K562 (cell line): ENCODE results near the gene DHCR24. TPM values are rescaled to one million over a fixed set of nuclear protein-coding genes. Genes with fewer than 3 reads are reported as not detected.

Experiments used
- ATAC-seq: fragments of 200-7000 bp; cut with Tn5 transposase; 3 replicates; pipeline ENCODE4 v1.9.1; 2020; ENCODE audit warnings: moderate library complexity
- BruUV-seq: library from RNA; stranded (reverse); fragments of 400-500 nt; replicated peaks from 2 replicates; lab custom pipeline; 2021; lab: Mats Ljungman, UMichigan
- CTCF ChIA-PET: fragments of 300-600 bp; formaldehyde crosslinking; extraction: SDS; loops from one replicate; lab custom pipeline; 2021; ENCODE audit warnings: low intra/inter-chr PET ratio; lab: Yijun Ruan, JAX
- POLR2A ChIA-PET: fragments of 300-600, 350-650 bp; sonication (Branson Sonifier 250); formaldehyde crosslinking; extraction: SDS; loops from one replicate; lab custom pipeline; 2021; ENCODE audit warnings: antibody characterized with exemption, inconsistent platforms; lab: Yijun Ruan, JAX
- DNase-seq, 4 experiments: peaks; one replicate each; pipeline versions ENCODE4 v3.0.0 to v3.0.0-alpha.2; 2011 to 2018; ENCODE audit warnings: low spot score in 3 of 4, mixed read lengths in 3 of 4; ENCODE audit errors: extremely low read depth in 1 of 4
- FAIRE-seq: peaks from 2 replicates; lab custom pipeline; 2011; peaks lifted over from hg19 to GRCh38; lab: Jason Lieb, UNC
- H2AFZ ChIP-seq: 2 replicates; pipeline ENCODE4 v1.6.0; 2011; ENCODE audit warnings: low read depth, low read length, control low read depth, inconsistent platforms
- H3K27ac ChIP-seq: fragments of 200-600 bp; 3 replicates; pipeline ENCODE4 v1.8.0; 2011; ENCODE audit warnings: low read depth, mild to moderate bottlenecking, control low read depth, inconsistent platforms, low read length, moderate library complexity, mixed read lengths; ENCODE audit errors: extremely low read depth
- H3K27me3 ChIP-seq, 2 experiments: fragments of 300-600 bp in 1 of 2; 2 replicates in 1 of 2; 3 replicates in 1 of 2; pipeline versions ENCODE4 v1.6.0 to v1.8.0; 2011; ENCODE audit warnings: inconsistent platforms in 2 of 2, low read length in 2 of 2, mild to moderate bottlenecking in 1 of 2, mixed read lengths in 1 of 2, moderate library complexity in 1 of 2; ENCODE audit not compliant: control insufficient read depth in 2 of 2, insufficient read depth in 2 of 2
- H3K36me3 ChIP-seq: fragments of 300-600 bp; 3 replicates; pipeline ENCODE4 v1.8.0; 2011; ENCODE audit warnings: mild to moderate bottlenecking, low read length, inconsistent platforms; ENCODE audit not compliant: control insufficient read depth, insufficient read depth
- H3K4me1 ChIP-seq, 2 experiments: fragments of 200-600 bp in 1 of 2; replicated peaks in 1 of 2; 2 replicates in 1 of 2; 3 replicates in 1 of 2; pipeline versions ENCODE4 v1.5.1 to v1.8.0; 2011; ENCODE audit warnings: inconsistent platforms in 2 of 2, low read length in 2 of 2, mild to moderate bottlenecking in 1 of 2, mixed read lengths in 1 of 2, moderate library complexity in 1 of 2; ENCODE audit not compliant: control insufficient read depth in 2 of 2, insufficient read depth in 2 of 2
- H3K4me2 ChIP-seq: 2 replicates; pipeline ENCODE4 v1.6.1; 2011; ENCODE audit warnings: low read length, control low read depth, inconsistent platforms, mixed read lengths; ENCODE audit not compliant: insufficient read depth
- H3K4me3 ChIP-seq: fragments of 200-600 bp; sonication (generic), shearing (Covaris generic); 2 replicates; pipeline ENCODE4 v1.5.1; 2016; ENCODE audit warnings: control low read depth, inconsistent platforms
- H3K79me2 ChIP-seq: fragments of 200-600 bp; 3 replicates; pipeline ENCODE4 v1.8.0; 2011; ENCODE audit warnings: low read length, inconsistent platforms; ENCODE audit not compliant: control insufficient read depth, insufficient read depth
- H3K9ac ChIP-seq, 2 experiments: 2 replicates each; pipeline versions ENCODE4 v1.6.0 to v1.6.1; 2011; ENCODE audit warnings: low read depth in 2 of 2, low read length in 2 of 2, control low read depth in 1 of 2, inconsistent platforms in 1 of 2, mild to moderate bottlenecking in 1 of 2, mixed read lengths in 1 of 2; ENCODE audit not compliant: insufficient read depth in 1 of 2
- H3K9me1 ChIP-seq: one replicate; pipeline ENCODE4 v1.6.0; 2011; ENCODE audit warnings: inconsistent platforms, mild to moderate bottlenecking, low read length, moderate library complexity; ENCODE audit not compliant: control insufficient read depth, insufficient read depth
- H3K9me3 ChIP-seq: replicated peaks from 2 replicates; pipeline ENCODE4 v1.5.1; 2011; ENCODE audit warnings: low read depth, low read length, inconsistent platforms; ENCODE audit not compliant: control insufficient read depth, insufficient read depth
- H4K20me1 ChIP-seq: replicated peaks from 2 replicates; pipeline ENCODE4 v1.6.1; 2011; ENCODE audit warnings: low read length, inconsistent platforms, mixed read lengths; ENCODE audit not compliant: control insufficient read depth, insufficient read depth
- CREBBP ChIP-seq: IDR thresholded peaks from one replicate; pipeline ENCODE4 v1.6.1; 2012; ENCODE audit warnings: low read depth, mild to moderate bottlenecking, control low read depth, inconsistent platforms, low read length
- CSDE1 ChIP-seq, 2 experiments: fragments of 450-650 bp; IDR thresholded peaks; 2 replicates each; pipeline ENCODE4 v1.6.1; 2016; ENCODE audit warnings: mild to moderate bottlenecking in 1 of 2
- DPF2 ChIP-seq: fragments of 450-650 bp; IDR thresholded peaks from 2 replicates; pipeline ENCODE4 v1.6.1; 2016
- EGR1 ChIP-seq: fragments of 450-650 bp; conservative IDR thresholded peaks from 2 replicates; pipeline ENCODE4 v1.6.1; 2017; ENCODE audit warnings: mild to moderate bottlenecking
- KHSRP ChIP-seq: fragments of 450-650 bp; IDR thresholded peaks from 2 replicates; pipeline ENCODE4 v1.6.1; 2017
- MEIS2 ChIP-seq: fragments of 450-650 bp; IDR thresholded peaks from 2 replicates; pipeline ENCODE4 v1.6.1; 2014; ENCODE audit warnings: mild to moderate bottlenecking; ENCODE audit not compliant: partially characterized antibody
- NFIC ChIP-seq: fragments of 450-650 bp; IDR thresholded peaks from 2 replicates; pipeline ENCODE4 v1.6.1; 2017; ENCODE audit warnings: mild to moderate bottlenecking, inconsistent platforms
- PHF8 ChIP-seq: fragments of 200-600 bp; sonication (generic); IDR thresholded peaks from 2 replicates; pipeline ENCODE4 v1.6.1; 2012; ENCODE audit warnings: mixed run types, mild to moderate bottlenecking, inconsistent platforms, low read length, moderate library complexity, borderline replicate concordance
- POLR2G ChIP-seq: fragments of 200-400 bp; formaldehyde crosslinking; IDR thresholded peaks from 2 replicates; pipeline ENCODE4 v1.6.1; 2017; ENCODE audit warnings: low read depth, mild to moderate bottlenecking, antibody characterized with exemption, low read length, moderate library complexity
- POLR3G ChIP-seq: IDR thresholded peaks from 2 replicates; pipeline ENCODE4 v1.6.1; 2011; ENCODE audit not compliant: insufficient read length, insufficient replicate concordance; ENCODE audit errors: extremely low read depth
- RAD51 ChIP-seq: fragments of 450-650 bp; IDR thresholded peaks from 2 replicates; pipeline ENCODE4 v1.7.1; 2016; ENCODE audit warnings: low read depth, mild to moderate bottlenecking, borderline replicate concordance
- RFX1 ChIP-seq: fragments of 450-650 bp; IDR thresholded peaks from 2 replicates; pipeline ENCODE4 v1.6.1; 2016; ENCODE audit warnings: mild to moderate bottlenecking, moderate library complexity
- SAFB2 ChIP-seq: fragments of 200-400 bp; formaldehyde crosslinking; IDR thresholded peaks from 2 replicates; pipeline ENCODE4 v1.6.1; 2018; ENCODE audit warnings: borderline replicate concordance, low read length, low read depth, moderate library complexity; ENCODE audit not compliant: severe bottlenecking
- SMAD2 ChIP-seq: fragments of 150-350 bp; IDR thresholded peaks from 2 replicates; pipeline ENCODE4 v1.6.1; 2014; ENCODE audit warnings: low read depth, mild to moderate bottlenecking, low read length
- ZEB2 ChIP-seq: fragments of 450-650 bp; IDR thresholded peaks from 2 replicates; pipeline ENCODE4 v1.6.1; 2016
- ZKSCAN1 ChIP-seq: fragments of 150-350 bp; IDR thresholded peaks from 2 replicates; pipeline ENCODE4 v1.6.1; 2016; ENCODE audit warnings: low read depth, low read length
- ZNF217 ChIP-seq: sonication (generic); formaldehyde crosslinking; IDR thresholded peaks from 2 replicates; pipeline ENCODE4 v1.8.0; 2022; ENCODE audit warnings: mild to moderate bottlenecking, missing genetic modification reagents
- WGBS: fragments of 100-300 bp; shearing (Covaris generic); methylation state at CpG from one replicate; pipeline ENCODE4 v1.1.6; 2016; ENCODE audit warnings: low coverage, mixed read lengths; ENCODE audit not compliant: insufficient coverage; ENCODE audit errors: missing lambda C conversion rate; 5-methylcytosine and 5-hydroxymethylcytosine counted together
- in situ Hi-C: fragments of 300-500 bp; cut with MboI; formaldehyde crosslinking; loops from 4 replicates; pipeline ENCODE4 v1.15.0; 2018; ENCODE audit warnings: inconsistent platforms, mixed read lengths
- intact Hi-C: fragments of 100-400 bp; cut with micrococcal nuclease; formaldehyde crosslinking; loops from 2 replicates; pipeline ENCODE4 v1.14.2; 2022
- polyA plus RNA-seq, 8 experiments: library from polyadenylated mRNA; depleted of rRNA in 4 of 8; stranded (reverse) in 5 of 8; unstranded in 3 of 8; fragments of >200 nt; fragmentation: Nextera tagmentation in 2 of 8; fragmentation: Illumina TruSeq in 1 of 8; extraction: Ambion mirVana in 2 of 8; extraction: Trizol in 1 of 8; gene quantifications; 2 replicates each; pipeline versions ENCODE4 v1.2.1 to v1.2.3, GENCODE V29; 2011 to 2014; ENCODE audit warnings: inconsistent platforms in 1 of 8, missing spikeins in 1 of 8
- total RNA-seq, 7 experiments: library from RNA; depleted of rRNA in 6 of 7; stranded (reverse); fragments of >200 nt in 6 of 7; fragmentation: Illumina TruSeq in 2 of 7; extraction: Trizol in 2 of 7; gene quantifications; 2 replicates each; pipeline versions ENCODE4 v1.2.1 to v1.2.3, GENCODE V29; 2011 to 2021; ENCODE audit warnings: low replicate concordance in 1 of 7
- TF ChIP-seq, protein P1 (sequence below): IDR thresholded peaks from 3 replicates; pipeline ENCODE4 v1.6.1; 2011; ENCODE audit warnings: borderline replicate concordance, mild to moderate bottlenecking, moderate library complexity; ENCODE audit not compliant: insufficient read length; ENCODE audit errors: extremely low read depth
- TF ChIP-seq, protein P2 (sequence below): fragments of 250-450 bp; sonication (Bioruptor Pico); IDR thresholded peaks from 2 replicates; pipeline ENCODE4 v1.8.0; 2022; ENCODE audit warnings: moderate library complexity, mild to moderate bottlenecking, inconsistent platforms

The DHCR24 gene
- total and polyA plus RNA-seq, 9 of the 15 experiments (the other 6 are each of a cell fraction or from before 2014, with no cell fraction given) = 23.4 to 161 (median 79.9) TPM

DNA sequence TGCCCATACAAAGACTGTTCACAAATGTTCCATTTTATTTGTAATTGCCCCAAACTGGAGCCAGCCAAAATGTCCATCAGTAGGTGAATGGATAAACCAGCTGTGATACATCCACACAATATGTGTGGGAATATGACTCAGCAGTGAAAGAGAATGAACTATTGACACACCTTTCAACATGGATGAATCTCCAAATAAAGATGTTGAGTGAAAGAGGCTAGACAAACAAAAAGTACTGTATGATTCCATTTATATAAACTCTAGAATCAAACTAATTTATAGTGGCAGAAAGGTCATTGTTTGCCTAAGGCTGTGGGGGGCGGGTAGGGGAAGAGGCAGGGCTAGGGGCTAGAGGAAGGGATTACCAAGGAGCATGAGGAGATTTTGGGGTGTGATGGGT, 4.5 kb downstream of the DHCR24 start:
- Histone ChIP-seq H3K27ac (no peak overlapping the region), H3K9me3 (no peaks in the 10 kb centered on the region), H3K79me2 (peaks cover 92% of the 10 kb centered on the region), H3K4me3 (no peak overlapping the region), H3K4me2 (no peak overlapping the region), H3K9ac (no peak overlapping the region), H3K9me1 (no peaks in the 10 kb centered on the region), H3K27me3 (no peaks in the 10 kb centered on the region), H3K4me1 (peaks cover 28 to 29% of the 10 kb centered on the region in 2 experiments; a peak in 4 of 5 replicates), H3K36me3 (peaks cover 78% of the 10 kb centered on the region), H4K20me1 (peaks cover 24% of the 10 kb centered on the region), H2AFZ (no peak overlapping the region)
- ATAC-seq (no peak), DNase-seq (no peak), FAIRE-seq (no peak)
- WGBS = 100% methylated on average over 1 of the region's 1 CpG
- no TSS peak for BruUV-seq
- intact Hi-C loops = no loop called here
- in situ Hi-C loops = no loop called here
- ChIA-PET POLR2A (interaction anchor here (4.3 kb wide), 1 partner anchor 11 kb away, joined by 17 read pairs; no protein-coding TSS in a partner anchor), CTCF (no interaction called here)
- TF ChIP-seq NFIC (no peak), PHF8 (no peak), SMAD2 (no peak), ZKSCAN1 (no peak), POLR2G (no peak), MEIS2 (no peak), DPF2 (no peak), RAD51 (no peak), KHSRP (no peak), CREBBP (no peak), ZNF217 (no peak), SAFB2 (no peak), POLR3G (no peak), EGR1 (no peak), RFX1 (no peak), ZEB2 (no peak), CSDE1 (IDR thresholded peaks at IDR 0.05) (no peak)
- TF ChIP-seq, protein P1, sequence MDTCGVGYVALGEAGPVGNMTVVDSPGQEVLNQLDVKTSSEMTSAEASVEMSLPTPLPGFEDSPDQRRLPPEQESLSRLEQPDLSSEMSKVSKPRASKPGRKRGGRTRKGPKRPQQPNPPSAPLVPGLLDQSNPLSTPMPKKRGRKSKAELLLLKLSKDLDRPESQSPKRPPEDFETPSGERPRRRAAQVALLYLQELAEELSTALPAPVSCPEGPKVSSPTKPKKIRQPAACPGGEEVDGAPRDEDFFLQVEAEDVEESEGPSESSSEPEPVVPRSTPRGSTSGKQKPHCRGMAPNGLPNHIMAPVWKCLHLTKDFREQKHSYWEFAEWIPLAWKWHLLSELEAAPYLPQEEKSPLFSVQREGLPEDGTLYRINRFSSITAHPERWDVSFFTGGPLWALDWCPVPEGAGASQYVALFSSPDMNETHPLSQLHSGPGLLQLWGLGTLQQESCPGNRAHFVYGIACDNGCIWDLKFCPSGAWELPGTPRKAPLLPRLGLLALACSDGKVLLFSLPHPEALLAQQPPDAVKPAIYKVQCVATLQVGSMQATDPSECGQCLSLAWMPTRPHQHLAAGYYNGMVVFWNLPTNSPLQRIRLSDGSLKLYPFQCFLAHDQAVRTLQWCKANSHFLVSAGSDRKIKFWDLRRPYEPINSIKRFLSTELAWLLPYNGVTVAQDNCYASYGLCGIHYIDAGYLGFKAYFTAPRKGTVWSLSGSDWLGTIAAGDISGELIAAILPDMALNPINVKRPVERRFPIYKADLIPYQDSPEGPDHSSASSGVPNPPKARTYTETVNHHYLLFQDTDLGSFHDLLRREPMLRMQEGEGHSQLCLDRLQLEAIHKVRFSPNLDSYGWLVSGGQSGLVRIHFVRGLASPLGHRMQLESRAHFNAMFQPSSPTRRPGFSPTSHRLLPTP = no peak
- TF ChIP-seq, protein P2, sequence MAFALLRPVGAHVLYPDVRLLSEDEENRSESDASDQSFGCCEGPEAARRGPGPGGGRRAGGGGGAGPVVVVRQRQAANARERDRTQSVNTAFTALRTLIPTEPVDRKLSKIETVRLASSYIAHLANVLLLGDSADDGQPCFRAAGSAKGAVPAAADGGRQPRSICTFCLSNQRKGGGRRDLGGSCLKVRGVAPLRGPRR (CRISPR knock-in tag) = no peak
